ENCODE results near the gene ZNF608.

Gene ZNF608, protein sequence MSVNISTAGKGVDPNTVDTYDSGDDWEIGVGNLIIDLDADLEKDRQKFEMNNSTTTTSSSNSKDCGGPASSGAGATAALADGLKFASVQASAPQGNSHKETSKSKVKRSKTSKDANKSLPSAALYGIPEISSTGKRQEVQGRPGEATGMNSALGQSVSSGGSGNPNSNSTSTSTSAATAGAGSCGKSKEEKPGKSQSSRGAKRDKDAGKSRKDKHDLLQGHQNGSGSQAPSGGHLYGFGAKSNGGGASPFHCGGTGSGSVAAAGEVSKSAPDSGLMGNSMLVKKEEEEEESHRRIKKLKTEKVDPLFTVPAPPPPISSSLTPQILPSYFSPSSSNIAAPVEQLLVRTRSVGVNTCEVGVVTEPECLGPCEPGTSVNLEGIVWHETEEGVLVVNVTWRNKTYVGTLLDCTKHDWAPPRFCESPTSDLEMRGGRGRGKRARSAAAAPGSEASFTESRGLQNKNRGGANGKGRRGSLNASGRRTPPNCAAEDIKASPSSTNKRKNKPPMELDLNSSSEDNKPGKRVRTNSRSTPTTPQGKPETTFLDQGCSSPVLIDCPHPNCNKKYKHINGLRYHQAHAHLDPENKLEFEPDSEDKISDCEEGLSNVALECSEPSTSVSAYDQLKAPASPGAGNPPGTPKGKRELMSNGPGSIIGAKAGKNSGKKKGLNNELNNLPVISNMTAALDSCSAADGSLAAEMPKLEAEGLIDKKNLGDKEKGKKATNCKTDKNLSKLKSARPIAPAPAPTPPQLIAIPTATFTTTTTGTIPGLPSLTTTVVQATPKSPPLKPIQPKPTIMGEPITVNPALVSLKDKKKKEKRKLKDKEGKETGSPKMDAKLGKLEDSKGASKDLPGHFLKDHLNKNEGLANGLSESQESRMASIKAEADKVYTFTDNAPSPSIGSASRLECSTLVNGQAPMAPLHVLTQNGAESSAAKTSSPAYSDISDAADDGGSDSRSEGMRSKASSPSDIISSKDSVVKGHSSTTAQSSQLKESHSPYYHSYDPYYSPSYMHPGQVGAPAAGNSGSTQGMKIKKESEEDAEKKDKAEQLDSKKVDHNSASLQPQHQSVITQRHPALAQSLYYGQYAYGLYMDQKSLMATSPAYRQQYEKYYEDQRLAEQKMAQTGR (N-terminal part only)

DNA sequence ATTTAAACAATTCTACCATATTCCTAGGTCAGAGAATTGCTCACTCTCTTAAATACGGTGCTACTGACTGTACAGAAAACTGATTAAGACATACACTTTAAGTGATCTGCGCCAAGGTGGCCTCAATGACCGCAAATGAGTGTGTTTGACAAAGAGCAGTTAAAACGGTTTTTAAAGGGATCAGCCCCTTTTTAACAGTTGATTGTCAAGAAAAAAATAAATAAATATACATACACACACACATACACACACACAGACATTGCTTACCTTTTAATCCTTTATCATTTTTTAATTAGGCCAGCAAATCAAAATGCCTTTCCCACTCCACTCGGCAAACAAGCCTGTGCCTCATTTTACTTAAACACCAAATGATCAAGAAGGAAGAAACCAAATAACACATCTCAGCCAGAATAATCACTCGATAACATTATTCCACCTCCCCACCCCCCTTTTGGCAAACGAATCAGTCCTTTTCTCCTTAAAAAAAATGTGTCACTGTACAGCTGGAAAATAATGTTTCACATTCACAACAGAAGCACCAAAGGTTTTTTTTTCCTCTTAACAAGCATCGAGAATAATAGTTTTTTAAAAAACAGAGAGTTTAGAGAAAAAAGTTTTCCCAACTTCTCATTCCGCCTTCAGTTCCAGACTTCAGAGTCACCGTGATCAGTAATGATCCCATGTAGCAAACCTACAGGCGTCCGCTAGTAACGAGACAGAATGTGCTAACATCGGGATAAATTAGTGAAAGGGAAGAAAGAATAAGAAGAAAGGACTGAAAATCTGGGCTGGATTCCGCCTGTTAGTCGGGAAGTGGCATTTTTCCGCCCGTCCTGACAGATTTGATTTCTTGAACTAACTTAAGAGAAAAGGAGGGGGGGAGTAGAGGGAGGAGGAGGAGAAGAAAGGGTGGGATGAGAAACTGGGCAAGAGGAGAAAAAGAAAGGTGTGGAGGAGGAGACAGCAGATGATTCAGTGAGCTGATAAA is at the start of gene ZNF608:
TSS of gene ZNF608 (minus strand) at position 712 of the 988 bp plus-strand sequence. CDS start 1,650 bp downstream, outside the sequence.
- DNase-seq (ENCODE audit: low read depth in 2 of 2) = no peak

DNA sequence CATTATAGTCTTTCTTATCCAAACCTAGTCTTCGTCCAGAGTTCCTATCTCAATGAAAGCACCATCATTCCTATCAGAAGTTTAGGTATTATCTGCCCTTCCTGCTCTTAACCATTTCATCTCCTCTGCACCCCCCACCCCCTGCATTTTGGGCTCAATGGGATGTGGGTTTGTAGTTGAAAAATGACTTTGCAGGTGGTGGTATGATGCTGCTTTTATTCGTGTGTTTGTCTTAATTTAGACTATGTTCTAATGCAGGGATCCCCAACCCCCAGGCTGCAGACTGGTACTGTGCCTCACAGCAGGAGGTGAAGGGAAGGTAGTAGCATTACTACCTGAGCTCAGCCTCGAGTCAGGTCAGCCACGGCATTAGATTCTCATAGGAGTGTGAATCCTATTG is 49.4 kb upstream of the ZNF608 start:
- no peak for DNase-seq (ENCODE audit: low read depth in 2 of 2)

DNA sequence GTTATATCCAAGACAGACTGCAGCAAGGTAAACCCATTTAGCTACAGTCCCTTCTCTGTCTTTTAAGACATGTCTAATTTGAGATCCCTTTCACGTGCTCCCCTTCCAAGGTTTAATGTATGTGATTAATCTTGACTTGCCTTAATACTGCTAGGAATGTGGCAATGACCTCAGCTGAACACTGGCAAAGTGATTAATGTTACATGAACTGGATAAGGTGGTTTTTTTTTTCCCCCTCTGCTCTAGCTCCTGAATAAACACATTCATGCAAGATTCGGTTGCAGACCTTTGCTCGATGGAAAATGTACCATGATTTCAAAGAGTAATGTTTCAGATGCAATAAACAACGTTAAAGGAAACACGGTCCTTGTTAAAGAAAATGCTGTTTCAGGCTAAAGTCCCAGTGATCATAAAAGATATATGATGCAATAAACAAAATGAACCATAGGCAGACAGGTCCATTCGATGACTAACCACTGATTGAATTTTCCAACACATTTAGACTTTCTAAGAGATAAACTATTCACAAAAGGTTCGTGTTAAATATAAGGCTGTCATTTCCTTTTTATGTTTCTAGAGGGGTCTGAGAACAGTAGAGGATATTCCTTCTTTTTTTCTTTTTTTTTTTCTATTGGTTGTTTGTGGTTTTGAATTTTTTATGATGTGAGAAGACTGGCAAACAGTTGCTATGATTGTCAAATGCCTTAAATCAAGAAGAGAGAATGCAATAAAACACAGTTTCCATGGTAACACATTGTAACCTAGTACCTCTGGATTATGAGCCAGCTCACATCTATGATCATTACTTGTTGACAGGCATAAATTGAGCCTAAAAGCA is 44.7 kb upstream of the ZNF608 start:
- DNase-seq (ENCODE audit: low read depth in 2 of 2) = no peak

DNA sequence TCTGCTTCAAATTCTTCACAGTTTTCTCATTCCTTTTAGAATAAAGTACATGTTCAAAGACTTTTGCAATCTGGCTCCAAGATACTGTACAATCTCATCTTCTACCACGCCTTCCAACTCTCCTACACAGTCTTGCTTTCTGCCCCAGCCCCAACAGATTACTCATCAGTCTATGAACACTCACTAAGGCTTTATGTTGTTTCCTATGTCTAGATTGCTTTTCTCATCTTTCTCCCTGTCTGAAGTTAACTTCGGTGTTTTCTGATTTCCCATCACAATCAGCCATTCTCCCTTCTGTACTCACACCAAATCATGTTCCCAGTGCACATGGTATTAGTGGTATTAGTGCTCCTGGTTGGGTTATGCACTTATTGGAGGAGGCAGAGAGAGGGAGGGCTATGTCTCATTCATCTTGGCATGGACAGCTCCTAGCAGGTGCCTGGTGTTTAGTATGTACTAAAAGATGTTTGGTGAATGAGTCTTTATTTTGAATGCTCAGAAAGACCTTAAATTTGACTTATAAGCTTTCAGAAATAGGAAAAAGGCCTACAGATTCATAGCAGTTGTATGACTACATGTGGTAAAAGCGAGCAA is 44.0 kb upstream of the ZNF608 start:
- no peak for DNase-seq (ENCODE audit: low read depth in 2 of 2)

DNA sequence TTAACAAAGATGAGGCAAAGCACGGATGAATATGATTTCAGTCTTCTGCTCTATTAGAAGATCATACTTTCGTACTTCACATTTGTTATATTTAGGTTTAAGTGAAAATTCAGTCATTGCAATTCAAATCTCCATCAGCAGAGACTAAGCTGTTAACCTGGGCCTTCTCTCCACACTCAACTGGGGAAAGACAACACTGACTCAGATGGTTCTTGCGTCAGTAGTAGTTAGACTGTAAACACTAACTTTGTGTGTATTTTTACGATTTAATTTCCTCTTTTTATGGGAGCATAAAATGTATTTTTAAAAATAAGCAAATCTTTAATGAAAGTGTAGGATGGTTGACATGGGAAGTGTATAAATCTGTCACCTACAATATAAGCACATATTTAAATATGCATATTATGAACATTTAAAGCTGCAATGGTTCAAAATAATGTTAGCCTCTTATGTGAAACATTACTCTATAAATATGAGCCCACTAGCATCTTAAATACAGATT is 42.7 kb upstream of the ZNF608 start:
- DNase-seq (ENCODE audit: low read depth in 2 of 2) = no peak

DNA sequence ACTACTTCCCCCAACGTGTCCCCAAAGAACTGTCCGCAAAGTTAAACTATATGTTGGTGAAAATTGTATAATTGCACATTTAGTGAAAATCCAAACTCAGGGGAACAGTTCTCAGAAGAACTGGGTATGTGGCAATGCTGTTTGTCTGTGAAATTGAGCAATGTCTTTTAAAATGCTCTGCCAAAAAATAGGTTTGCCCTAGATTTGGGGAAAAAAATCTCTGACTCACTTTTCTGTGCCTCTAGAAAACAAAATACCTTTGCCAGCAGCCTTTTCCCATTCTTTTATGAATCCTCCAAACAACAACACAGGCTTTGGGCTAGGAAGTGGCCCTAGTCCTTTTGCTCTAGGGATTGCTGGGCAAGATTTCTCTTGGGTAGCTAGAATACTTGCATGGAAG is 37.4 kb upstream of the ZNF608 start:
- DNase-seq (ENCODE audit: low read depth in 2 of 2) = no peak

DNA sequence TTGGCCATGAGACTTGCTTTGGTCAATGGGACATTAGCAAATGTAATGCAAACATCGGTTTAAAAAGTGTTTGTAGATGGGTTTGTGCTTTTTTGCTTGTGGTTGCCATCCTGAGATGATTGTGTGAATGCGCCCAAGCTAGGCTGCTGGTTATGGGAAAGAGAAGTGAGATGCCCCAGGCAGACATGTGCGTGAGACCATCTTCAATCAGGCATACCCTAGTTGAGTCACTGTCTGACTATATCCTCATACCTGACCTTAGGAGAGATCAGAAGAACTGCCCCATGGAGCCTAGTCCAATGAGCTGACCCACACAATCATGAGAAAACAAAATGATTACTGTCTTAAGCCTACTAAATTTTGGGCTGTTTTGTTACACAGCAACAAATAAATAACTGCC is 36.8 kb upstream of the ZNF608 start:
- no peak for DNase-seq (ENCODE audit: low read depth in 2 of 2)

DNA sequence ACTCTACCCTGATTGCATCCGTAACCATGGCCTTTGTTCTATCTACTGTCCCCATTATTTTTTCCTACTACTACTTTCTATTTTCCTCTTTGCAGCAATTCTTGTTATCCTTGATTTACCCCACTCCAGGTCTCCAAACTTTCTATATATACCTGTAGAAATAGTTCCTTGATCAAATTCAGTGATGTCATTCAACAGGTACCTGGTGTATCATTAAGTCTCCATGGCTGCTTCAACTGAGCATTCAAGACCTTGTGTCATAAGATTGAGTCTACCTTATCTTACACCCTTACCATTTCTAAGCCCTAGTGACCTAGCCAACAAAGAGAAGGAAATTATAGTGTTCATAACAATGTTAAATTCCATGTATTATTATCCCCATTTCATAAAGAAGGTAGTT is 35.8 kb upstream of the ZNF608 start:
- no peak for DNase-seq (ENCODE audit: low read depth in 2 of 2)

DNA sequence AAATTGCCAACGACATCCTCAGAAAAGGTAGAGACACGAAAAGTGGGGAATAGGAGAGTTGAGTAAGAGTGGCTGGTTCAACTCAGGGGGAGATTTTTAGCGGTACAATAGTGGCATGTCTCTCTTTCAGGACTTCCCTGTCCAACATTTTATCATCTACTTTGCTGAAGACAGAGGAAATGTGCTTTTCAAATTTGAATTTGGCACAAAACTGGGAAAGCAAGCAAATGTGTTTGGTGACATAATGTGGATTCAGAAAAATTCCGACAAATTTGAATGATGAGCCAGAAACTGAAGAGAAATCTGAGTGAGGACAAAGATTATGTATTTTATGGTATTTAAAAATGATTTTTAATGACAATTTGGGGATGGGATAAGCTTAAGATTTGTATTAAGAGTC is 33.6 kb upstream of the ZNF608 start:
- no peak for DNase-seq (ENCODE audit: low read depth in 2 of 2)

DNA sequence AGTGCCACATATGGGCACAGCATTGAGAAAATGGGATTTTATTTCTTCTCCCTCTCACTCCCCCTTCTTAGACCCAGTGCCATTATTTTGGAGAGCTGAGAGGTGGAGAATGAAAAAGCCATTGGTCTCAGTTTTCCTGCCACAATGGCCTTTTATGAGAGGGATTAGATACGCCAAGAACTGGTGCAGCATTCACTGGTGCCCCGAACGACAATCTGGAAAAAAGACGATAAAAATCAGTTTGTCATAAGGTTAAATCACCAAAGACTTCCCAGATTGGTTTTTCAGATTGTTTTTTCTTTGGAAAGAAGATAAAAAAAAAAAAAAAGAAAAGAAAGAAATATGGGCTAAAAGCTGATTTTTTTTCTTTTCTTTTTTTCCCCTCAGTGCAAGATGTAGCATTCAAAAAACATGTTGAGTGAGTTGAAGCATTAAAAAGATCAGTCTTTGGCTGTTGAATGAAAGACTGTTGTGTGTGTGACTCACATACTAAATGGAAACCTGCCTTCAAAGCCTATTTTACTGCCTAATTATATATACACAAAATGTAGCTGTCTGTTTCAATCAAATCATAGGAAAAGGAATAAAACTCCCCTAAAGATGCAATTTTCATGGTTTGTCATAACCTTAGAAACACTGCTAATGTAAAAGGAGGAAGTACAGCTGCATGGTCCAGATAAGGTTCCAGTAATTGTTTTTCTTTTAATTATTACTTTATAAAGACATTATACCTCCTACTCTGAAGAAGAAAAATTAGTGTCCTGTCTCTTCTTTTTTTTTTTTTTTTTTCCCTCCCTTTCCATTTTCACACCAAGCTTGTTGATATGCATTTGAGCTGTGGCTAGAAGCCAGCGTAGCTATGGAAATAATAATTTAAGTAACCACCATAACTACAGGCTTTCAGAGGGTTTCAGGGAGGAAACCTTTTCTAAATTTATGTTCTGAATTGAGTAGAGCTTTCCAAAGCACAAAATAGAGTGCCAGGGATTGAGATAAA is 27.2 kb upstream of the ZNF608 start:
- no peak for DNase-seq (ENCODE audit: low read depth in 2 of 2)

DNA sequence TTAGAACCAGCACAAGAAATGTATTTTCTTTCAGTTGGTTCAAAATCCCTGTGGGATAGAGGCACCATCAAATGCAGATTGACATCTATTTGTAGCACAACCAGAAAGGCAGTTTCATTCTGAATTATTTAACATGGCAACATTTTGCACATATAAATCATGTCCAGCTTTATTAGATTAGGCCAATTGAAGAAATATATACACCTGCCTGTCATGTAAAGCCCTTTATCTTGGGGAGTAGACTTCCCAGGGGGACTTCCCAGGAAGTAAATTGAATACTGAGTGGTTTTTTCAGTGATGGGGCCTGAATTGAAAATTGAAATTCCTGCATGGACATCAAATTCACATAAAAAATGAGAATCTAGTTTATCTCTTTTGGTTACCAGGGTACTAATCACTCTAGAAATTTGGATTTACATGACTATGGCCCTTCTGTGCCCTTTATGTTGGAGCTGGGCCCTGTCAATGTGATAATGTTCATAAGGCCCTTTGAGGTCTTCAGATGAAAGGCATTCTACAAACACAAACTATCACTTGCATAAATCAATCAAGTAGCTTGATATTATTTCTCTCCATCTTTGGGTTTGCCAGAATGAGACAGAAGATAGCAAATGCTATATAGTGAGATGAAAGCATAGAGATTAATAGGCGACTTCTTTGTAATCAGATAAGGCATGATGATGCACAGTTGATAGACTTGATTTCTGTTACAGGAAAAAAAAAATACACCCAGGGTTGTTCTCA is 26.2 kb upstream of the ZNF608 start:
- no peak for DNase-seq (ENCODE audit: low read depth in 2 of 2)

DNA sequence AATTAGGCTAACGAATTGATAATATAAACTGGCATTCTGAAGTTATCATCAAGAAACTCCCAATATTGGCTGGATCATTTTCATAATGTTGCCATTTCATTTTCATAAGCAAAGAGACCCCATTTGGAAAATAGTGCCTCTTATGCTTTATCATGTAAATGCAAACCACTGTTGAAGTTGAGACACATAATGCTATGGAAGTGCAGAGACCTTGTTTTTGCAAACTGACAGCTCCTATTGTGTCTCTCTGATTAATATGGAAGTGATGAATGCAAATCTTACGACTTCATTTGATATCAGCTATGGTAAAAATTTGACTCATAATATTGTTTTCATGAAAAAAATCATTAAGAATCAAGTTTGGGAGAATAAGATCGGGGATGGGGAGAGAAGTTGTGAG is 25.3 kb upstream of the ZNF608 start:
- no peak for DNase-seq (ENCODE audit: low read depth in 2 of 2)

DNA sequence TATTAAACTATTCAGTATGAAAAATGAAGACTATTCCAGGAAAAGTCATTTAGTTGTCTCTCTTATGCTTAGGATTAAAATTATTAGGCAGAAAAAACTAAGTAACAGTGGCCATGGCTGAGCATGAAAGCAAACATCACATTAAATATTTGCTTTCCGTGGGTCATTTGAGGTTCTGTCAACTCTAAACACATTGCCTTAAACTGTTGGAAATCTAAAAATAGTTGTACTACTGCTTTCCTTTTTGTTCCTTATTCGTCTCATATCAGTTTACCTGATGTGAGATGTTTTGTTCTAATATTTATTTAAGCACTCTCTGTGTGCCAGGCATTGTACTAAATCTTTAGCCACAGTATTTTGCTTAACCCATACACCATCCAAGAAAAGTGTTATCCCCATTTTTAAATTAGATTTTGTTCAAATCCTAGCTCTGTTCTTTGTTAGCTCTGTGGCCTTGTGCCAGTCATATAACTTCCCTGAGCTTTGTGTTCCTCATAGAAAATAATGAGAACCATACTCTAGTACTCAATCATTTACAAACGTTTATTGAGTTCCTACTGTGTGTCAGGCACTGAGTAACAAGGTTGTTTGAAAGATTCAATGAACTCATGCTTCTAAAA is 18.7 kb upstream of the ZNF608 start:
- DNase-seq (ENCODE audit: low read depth in 2 of 2) = no peak

DNA sequence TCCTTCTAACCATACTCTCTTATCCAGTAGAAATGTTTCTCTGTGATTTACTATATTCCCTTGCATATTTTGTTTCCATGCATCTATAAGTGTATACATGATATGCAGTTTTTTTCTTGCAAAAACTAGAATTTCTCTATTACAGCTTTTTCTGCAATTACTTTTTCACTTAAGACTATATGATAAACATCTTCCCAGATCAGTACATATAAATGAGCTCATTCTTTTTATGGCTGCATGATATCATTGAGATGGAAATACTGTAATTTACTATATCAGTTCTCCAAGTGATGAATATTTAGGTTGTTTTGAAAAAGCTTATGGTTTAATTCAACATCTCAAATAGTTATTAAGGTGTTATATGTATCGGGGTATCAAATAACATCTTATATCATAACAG is 18.1 kb upstream of the ZNF608 start:
- no peak for DNase-seq (ENCODE audit: low read depth in 2 of 2)

DNA sequence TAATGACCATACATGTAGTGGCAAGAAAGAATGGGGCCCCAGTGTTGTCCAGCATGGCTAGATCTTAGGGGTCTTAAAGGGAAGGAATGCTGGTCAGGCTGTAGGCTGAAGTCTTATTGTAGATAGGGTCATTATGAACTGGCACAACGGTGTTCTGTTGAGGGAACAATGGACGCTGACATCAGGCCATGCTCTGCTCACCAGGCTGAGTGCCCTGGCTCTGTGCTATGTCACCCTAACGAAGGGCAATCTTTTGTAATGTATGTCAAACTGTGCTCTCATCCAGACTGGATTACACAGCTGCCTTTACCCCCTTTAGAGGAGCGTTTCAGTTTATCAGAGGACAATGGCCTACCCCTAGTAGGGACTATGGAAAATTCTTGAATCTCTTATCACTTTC is 14.6 kb upstream of the ZNF608 start:
- no peak for DNase-seq (ENCODE audit: low read depth in 2 of 2)

DNA sequence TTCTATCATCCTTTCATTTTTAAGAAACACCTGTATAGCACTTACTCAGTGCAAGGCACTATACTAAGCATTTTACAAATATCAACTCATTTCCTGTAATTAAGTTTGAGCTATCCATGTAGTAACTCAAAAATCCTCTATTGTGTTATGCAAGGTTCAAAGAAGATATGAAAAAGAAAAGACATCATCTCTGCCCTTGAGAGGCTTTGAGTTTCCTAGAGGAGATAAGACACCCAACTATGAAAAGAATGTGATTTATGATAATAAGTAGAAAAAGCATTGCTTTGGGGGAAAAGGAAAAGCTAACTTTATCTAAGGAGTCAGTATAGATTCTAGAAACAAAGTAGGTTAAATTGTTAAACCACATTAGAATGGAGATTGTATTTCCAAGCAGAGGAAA is 14.2 kb upstream of the ZNF608 start:
- DNase-seq (ENCODE audit: low read depth in 2 of 2) = no peak

DNA sequence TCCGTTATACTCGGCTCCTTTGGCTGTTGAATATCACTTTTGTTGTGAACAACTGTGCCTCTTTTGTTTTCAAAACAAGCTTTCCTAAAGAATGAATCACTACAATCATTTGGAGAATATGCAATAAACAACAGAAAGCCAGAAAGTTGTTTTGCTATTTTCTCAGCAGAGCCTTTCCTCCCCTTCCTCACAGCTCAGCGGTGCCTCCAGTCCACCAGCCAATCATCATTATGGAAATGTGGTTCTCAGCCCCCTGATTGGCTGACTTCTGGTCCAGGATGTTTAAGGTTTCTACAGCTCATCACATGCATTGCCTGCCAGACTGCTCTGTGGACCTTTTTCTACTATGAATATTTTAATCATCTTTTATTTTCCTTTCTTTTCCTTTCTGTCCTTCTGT is 9.1 kb upstream of the ZNF608 start:
- no peak for DNase-seq (ENCODE audit: low read depth in 2 of 2)

All from stimulated activated CD4-positive, alpha-beta T cell treated with anti-CD3 and anti-CD28 coated beads, Interleukin-4, amount 100 ng/mL, for 48 hours (primary cell).